GM18505 (cell line): Measurements from ENCODE around the gene SSBP3.

Experiments
- ATAC-seq: cut with Tn5 transposase; IDR thresholded peaks from one replicate; pipeline ENCODE4 v1.9.1; 2021; ENCODE audit not compliant: unreplicated experiment
- POLR2A ChIP-seq: IDR thresholded peaks from 4 replicates; pipeline ENCODE4 v1.6.1; 2011; ENCODE audit warnings: borderline replicate concordance; ENCODE audit not compliant: insufficient read depth, insufficient read length; ENCODE audit errors: extremely low read depth

SSBP3 gene

DNA sequence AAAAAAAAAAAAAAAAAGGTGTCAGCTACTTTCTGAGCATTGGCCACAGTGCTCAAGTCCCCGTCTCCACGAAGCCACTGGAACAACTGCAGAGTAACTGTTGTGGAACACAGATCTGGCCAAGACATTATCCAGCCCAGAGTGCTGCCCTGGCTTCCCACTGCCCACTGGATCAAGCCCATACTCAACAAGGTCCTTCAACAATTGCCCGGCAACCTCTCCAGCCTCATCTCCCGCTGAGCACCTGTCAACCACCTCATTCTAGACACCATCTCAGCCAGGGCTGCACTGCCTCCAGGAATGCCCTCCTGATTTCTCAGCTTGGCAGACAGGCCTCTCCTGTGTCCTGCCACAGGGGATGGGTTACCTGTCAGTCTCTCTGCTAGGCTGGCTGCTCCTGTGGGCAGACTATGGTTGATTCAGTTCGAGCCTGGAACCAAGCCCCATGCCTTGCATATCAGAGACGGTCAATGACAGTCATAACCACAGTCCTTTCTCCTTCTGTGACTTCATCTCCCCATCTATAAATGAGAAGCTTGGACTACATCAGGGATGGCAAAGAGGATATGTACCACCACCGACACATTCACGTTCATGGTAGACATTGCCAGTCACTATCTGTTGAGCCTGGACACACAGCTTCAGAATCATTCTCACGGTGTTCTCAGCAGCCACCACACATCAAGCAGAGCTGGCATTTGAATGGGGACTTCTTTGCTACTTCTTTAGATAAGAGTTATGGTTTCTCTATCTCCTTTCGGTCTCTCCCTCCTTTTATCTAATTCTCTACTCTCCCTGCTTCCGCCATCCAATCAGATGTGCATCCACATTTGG is 129.4 kb downstream of the SSBP3 start:
- ATAC-seq, result no peak
- no peak for TF ChIP-seq POLR2A

DNA sequence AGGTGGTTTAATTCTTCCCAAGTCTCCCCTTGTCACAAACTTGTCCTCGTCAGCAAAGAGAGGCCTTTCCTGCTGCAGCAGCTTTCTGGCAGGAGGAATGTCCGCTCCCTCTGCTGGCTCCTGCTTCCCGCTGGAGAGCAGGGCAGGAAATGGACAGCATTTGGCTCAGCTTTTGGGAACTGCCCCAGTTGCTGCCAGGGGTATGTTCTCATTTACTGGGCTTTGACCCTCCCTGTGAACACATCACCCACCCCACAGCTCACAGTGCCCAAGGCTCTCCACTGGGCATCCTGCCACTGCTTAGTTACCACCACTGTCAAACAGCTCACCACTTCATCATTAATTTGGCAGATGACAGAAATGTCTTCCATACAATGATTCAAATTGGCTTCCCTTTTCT is 130.8 kb downstream of the SSBP3 start:
- ATAC-seq, result no peak
- no peak for TF ChIP-seq POLR2A

DNA sequence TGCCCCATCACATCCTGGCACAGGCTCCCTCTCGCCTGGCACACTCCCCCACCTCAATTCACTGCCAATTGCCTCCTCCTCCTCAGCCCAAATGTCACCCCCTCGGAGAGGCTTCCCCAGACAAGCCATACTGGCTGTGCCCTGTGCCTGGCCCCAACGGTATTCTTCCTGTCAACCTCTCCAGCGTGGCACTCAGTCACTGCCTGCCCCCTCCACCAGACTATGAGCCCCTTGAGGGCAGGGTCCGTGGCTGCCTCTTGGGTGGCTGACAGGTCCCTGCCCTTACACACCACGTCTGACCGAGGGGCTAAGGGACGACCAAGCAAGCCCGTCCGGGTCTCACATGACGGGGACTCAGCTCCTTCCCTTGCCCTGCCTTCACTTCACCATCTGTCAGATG is 131.3 kb downstream of the SSBP3 start:
- TF ChIP-seq POLR2A, result no peak
- no peak for ATAC-seq

DNA sequence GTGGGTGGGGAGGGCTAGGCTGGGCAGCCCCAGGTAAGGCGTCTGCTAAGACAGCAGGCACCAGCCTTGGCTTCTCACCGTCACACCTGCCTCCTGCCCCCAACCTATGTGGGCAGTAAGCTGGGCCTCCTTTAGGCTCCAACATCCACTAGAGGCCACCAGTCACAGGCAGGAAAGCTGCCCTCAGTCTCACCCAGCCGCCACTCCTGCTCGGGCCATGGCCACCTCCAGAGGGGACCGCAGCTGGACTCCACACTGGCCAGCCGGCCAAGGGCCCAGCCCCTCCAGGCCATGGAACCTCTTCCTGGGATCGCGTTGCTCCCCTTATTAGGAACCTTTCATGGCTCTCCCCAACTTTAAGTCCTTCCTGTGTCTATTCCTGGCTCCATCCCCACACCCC is 131.7 kb downstream of the SSBP3 start:
- no peak for TF ChIP-seq POLR2A
- no peak for ATAC-seq

DNA sequence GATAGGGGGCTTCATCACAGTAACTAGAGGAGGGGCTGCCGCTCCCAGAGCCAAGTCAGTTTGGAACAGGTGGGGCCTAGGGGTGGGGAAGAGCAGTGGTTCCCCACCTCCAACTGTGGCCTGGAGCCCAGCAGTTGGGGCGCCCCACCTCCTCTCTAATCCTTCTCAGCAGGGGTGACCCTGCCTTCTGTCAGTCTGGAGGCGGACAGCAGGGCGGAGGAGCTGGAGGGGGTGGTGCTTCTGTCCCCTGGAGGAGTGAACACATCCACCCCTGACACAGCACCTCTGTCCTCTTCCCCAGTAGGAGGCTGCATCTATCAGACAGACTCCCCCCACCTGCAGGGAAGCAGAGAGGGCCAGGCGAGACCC is 132.4 kb downstream of the SSBP3 start:
- no peak for ATAC-seq
- TF ChIP-seq POLR2A, result no peak

DNA sequence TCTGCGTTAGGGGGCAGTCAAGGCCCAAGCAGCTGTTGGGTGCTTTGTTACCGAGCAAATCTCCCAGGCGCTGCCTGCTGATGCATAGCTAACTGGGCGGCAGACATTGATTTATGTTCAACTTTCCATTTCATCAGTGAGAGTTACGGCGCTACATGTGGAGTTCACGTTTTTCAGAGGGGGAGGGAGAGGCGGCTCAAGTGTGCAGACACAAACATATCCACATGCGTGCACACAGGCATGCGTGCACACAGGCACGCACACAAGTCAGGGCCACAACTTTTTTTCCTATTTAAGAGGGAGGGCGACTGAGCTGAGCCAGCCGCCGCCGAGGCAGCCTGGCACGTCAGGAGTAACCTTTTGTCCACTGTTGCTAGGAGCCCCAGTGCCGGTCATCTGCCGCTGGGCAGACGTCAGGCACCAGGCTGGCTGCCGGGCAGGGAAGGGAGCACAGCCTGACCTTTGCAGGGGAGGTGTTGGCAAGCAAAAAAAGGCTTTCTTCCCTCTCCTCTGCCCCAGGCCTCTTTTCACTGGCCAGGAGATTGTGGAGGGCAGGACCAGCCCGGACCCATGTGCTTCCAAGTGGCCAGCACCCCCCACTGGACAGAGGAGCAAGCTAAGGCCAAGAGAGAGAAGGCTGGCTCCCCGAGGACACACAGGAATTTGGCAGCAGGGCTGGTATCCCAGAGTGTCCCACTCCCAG is 133.0 kb downstream of the SSBP3 start:
- no peak for TF ChIP-seq POLR2A
- no peak for ATAC-seq

DNA sequence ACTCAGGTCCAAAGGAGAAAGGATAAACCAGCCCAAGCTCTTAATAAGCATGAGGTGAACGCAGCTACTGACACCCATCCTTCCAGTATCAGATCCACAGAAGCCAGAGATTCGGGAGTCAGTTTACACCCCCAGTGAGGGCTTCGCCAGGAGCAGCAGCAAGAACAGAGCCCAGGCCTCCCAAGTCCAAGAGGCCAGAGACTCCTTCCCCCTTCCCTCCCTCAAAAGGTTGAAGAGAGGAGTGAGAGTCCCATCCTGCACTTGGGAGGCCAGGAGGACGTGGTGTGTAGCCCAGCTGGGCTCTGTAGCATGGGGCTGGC is 133.5 kb downstream of the SSBP3 start:
- no peak for TF ChIP-seq POLR2A
- no peak for ATAC-seq

DNA sequence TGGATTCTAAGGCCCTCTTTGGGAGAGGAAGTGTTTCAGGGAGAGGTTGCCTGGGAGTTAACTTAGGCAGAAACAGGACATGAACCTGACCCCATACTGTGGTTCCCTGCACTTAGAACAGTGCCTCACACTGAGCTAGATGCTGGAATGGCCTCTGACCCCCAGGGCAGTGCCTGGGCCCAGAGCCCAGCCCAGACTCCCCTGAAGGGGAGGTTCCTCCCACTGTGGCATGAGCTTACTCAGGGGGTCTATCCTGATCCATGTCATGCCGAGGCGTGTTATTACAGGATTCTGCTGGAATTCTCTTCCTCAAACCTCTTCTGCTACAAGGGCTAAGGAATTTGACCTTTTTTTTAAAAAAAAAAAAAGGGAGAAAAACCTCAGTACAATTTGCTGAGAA is 134.1 kb downstream of the SSBP3 start:
- TF ChIP-seq POLR2A, result no peak
- no peak for ATAC-seq

DNA sequence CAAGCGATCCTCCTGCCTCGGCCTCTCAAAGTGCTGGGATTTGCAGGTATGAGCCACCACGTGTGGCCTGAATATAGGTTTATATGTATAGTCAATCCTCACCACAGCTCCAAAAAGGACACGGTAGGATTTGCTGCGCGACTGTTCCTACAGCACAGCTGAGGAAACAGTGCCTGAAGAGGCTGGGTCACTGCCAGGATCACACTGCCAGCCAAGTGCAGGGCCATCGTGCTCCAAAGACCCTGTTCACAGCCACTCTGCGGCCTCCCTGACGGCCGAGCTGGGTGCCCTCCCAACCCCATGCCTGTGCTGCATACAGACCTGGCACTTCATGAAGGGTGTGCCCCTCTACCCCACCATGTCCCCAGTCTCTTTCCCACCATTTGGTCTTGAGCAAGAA is 134.9 kb downstream of the SSBP3 start:
- TF ChIP-seq POLR2A, result no peak

DNA sequence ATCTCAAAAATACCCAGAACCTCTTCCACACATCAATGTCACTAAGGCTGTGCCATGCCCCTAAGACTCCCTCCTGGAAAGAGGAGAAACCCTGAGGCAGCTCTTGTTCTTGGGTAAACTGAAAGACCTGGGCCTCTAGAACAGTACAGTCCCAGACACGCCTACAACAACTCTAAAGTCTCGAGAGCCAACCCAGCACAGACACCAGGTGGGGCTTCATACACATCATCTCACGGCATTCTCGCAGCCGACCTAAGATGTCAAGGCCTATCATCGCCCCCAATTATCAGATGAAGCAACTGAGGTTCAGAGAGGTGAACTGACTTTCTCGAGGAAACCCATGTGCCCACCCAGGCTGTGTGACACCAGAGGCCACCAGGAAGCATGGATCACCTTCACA is 135.7 kb downstream of the SSBP3 start:
- ATAC-seq, result no peak
- no peak for TF ChIP-seq POLR2A

More for the DNA sequence above, 134.9 kb downstream of the SSBP3 start:
- ATAC-seq, result no peak

DNA sequence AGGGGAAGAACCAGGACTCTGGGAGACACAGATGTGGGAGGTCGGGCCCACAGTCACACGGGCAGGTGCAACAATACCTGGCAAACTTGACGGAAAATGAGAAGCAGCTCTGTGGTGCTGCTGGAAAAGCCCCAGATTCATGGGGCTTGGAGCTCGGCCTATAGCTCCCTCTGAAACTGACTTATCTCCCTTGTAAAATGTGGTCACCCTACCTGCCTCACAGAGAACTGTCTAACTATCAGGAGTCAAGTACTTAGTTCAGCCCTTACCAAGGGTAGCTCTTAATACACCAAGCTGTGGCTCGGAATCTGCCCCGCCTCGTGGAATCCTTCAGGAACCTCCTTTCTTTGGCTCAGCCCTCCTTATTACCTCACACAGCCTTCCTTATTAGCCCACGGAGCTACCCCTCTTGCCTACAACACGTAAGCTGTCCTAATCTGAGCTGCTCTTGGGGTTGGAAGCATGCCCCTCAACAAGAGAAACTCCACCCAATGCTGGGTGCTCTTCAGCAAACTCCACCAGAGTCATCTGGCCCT is 137.4 kb downstream of the SSBP3 start:
- no peak for TF ChIP-seq POLR2A
- no peak for ATAC-seq

DNA sequence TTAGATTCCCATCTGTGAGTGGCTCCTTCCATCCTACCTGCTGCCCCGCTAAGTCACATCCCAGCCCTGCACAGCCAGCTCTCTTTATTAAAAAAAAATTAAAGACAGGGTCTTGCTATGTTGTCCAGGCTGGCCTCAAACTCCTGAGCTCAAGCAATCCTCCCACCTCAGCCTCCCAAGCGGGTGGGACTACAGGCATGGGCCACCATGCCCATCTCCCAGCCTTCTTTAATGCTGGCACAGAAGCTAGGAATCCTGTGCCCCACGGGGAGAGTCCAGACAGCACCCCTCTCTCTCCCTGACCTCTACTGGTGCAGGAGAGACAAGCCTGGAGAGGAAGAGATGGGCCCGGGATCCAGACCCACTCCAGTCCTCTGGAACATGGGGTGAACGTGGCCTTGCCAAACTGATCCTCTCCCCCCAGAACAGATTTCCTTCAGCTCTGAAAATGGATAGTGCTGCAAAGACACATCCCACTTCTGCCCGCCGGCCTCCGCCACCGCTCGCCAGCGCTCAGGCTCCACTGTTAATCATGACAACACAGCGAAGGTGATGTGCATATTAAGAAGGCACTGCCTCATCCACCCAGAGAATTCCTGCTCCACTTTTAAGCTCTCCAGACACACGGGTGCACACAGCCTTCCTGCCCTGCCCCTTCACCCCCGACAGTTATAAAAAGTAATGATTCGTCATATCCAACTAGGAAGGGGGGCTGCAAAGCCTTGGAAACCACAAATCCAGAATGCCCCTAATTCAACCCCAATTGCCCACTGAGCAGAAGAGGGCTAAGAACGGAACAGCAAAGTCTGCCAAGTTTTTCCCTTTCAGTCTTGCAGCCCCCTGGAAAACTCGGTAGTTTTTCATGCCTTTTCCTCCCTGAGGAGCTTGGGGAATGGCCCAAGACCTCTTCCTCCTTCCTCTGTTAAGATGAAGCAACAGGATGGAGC is 138.1 kb downstream of the SSBP3 start:
- no peak for ATAC-seq
- TF ChIP-seq POLR2A, result no peak

DNA sequence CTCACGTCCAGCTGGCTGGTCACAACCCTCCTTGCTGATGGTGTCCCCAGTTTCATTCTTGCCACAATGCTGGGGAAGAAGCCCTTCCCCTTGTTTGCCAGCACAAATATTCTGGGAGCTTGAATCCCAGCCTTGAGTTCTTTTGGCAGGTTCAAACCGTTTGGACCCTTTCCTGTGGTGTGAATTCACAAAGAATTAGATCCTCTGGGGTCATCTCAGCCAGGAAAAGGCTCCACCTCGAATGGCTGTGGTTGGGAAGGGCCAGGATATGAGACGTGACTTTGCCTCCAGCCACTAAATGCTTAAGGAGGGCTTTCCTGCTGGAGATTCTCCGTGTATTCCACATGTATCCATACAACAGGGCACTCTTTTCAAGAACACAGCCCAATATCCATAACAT is 139.3 kb downstream of the SSBP3 start:
- ATAC-seq, result no peak
- no peak for TF ChIP-seq POLR2A

DNA sequence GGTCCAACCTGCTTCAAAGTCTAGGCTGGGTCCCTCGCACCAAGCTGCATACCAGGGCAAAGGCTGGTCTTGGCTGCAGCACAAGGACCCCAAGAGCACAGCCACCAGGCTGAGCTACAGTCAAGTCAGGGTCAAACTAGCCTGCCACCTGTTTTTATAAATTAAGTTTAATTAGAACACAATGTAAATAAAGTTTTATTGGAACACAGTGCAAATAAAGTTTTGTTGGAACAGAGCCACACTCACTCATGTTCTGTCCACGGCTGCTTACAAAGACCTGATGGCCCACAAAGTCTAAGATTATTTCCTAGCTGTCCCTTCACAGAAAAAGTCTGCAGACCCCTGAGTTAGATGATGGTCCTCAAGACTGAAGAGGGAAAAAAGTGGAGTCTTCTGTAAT is 140.0 kb downstream of the SSBP3 start:
- no peak for ATAC-seq
- TF ChIP-seq POLR2A, result no peak

DNA sequence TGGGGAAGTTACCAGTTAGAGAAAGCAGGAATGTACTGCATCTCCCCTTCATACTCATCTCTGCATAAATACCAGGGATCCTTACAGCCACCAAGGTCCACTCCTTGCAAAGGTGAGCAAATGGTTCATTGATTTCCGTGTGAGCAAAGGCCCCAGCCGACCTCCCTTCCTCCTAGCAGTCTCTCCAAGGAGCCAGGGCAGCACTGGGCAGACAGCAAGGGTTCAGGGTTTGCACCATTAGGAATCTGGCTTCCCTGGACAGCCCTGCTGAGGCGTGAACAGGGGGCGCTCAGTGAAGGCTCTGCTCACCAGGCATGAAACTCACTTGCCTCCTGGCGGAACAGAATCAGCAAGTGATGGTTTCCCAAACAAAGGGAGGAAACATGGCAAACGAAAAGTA is 140.5 kb downstream of the SSBP3 start:
- no peak for TF ChIP-seq POLR2A
- no peak for ATAC-seq
